Spleen (tissue), 7 donors: ENCODE measurements around the gene ADAMTSL1.

Experiments used
- CTCF ChIP-seq, 11 experiments: fragments of 200-600 bp in 7 of 11; fragments of 450-650 bp in 4 of 11; sonication (generic) in 4 of 11; IDR thresholded peaks in 8 of 11; conservative IDR thresholded peaks in 3 of 11; 1 replicate in 7 of 11; 2 replicates in 4 of 11; pipeline versions ENCODE4 v1.4.0 to v1.8.0; 2016 to 2021; ENCODE audit warnings: antibody characterized with exemption in 11 of 11, inconsistent platforms in 4 of 11, mild to moderate bottlenecking in 1 of 11
- POLR2AphosphoS5 ChIP-seq, 3 donors: sonication (generic); formaldehyde crosslinking; IDR thresholded peaks; one replicate each; pipeline ENCODE4 v1.5.1; 2017; ENCODE audit warnings: antibody characterized with exemption in 3 of 3
- donor health status: DM: no; HTN: no; CAD: no; lungs with moderate emphysema.
- donor health status: DM: no; HTN: no; CAD: no.
- donor health status: DM: no; HTN: no; CAD: no.

GRCh38 chr9:18922161-18922885 is 448.4 kb downstream of the ADAMTSL1 start:
- TF ChIP-seq POLR2AphosphoS5 (IDR thresholded peaks at IDR 0.05): no peak
- no peak for TF ChIP-seq CTCF (IDR thresholded peaks at IDR 0.05 in 8 of 11, conservative IDR thresholded peaks at IDR 0.05 in 3 of 11)
